HepG2 (cell line): ENCODE results near the gene MST1R. TPM values are rescaled to one million over a fixed set of nuclear protein-coding genes. Genes with fewer than 3 reads are reported as not detected.

Experiments
- ATF2 ChIP-seq: sonication (generic); formaldehyde crosslinking; IDR thresholded peaks from 2 replicates; pipeline ENCODE4 v1.4.0; 2020; ENCODE audit warnings: missing genetic modification reagents
- ATM ChIP-seq: fragments of 450-650 bp; IDR thresholded peaks from 2 replicates; pipeline ENCODE4 v1.7.1; 2017; ENCODE audit warnings: mild to moderate bottlenecking, borderline replicate concordance
- ELF4 ChIP-seq: sonication (generic); formaldehyde crosslinking; IDR thresholded peaks from 2 replicates; pipeline ENCODE4 v1.5.0; 2020; ENCODE audit warnings: missing genetic modification reagents, mild to moderate bottlenecking, moderate library complexity, borderline replicate concordance
- FOXA3 ChIP-seq: IDR thresholded peaks from 2 replicates; pipeline ENCODE4 v1.6.1; 2016; ENCODE audit warnings: missing genetic modification reagents, missing compliant biosample characterization
- FOXP1 ChIP-seq, 2 experiments: fragments of 450-650 bp in 1 of 2; IDR thresholded peaks; 2 replicates each; pipeline ENCODE4 v1.6.1; 2017 to 2018; ENCODE audit warnings: antibody characterized with exemption in 1 of 2
- GPN1 ChIP-seq: sonication (generic); formaldehyde crosslinking; IDR thresholded peaks from 2 replicates; pipeline ENCODE4 v1.5.1; 2020; ENCODE audit warnings: missing genetic modification reagents, borderline replicate concordance
- HMG20A ChIP-seq: IDR thresholded peaks from 2 replicates; pipeline ENCODE4 v1.6.1; 2016; ENCODE audit warnings: borderline replicate concordance
- MTERF4 ChIP-seq: sonication (generic); formaldehyde crosslinking; IDR thresholded peaks from 2 replicates; pipeline ENCODE4 v1.8.0; 2023; ENCODE audit warnings: mild to moderate bottlenecking, missing genetic modification reagents
- NONO ChIP-seq, 2 experiments: fragments of 450-650 bp in 1 of 2; sonication (generic) in 1 of 2; formaldehyde crosslinking in 1 of 2; IDR thresholded peaks in 1 of 2; conservative IDR thresholded peaks in 1 of 2; 2 replicates each; pipeline versions ENCODE4 v1.6.1 to v1.8.0; 2017 to 2022; ENCODE audit warnings: mild to moderate bottlenecking in 1 of 2, missing genetic modification reagents in 1 of 2, moderate library complexity in 1 of 2
- SIN3A ChIP-seq: IDR thresholded peaks from 2 replicates; pipeline ENCODE4 v1.6.1; 2011; ENCODE audit warnings: low read depth, mild to moderate bottlenecking, control low read depth, low read length, borderline replicate concordance
- TBX2 ChIP-seq: sonication (generic); formaldehyde crosslinking; IDR thresholded peaks from 2 replicates; pipeline ENCODE4 v1.5.0; 2020; ENCODE audit warnings: missing genetic modification reagents, mild to moderate bottlenecking, borderline replicate concordance
- TEAD3 ChIP-seq: optimal IDR thresholded peaks from 2 replicates; pipeline ENCODE3; 2016; ENCODE audit warnings: borderline replicate concordance
- ZC3H4 ChIP-seq: sonication (generic); formaldehyde crosslinking; IDR thresholded peaks from 2 replicates; pipeline ENCODE4 v1.4.0; 2020; ENCODE audit warnings: missing genetic modification reagents, borderline replicate concordance
- ZIK1 ChIP-seq: sonication (generic); formaldehyde crosslinking; IDR thresholded peaks from 2 replicates; pipeline ENCODE4 v1.5.0; 2020; ENCODE audit warnings: mild to moderate bottlenecking, low read depth, missing genetic modification reagents, borderline replicate concordance
- ZNF441 ChIP-seq: sonication (generic); formaldehyde crosslinking; IDR thresholded peaks from 2 replicates; pipeline ENCODE4 v1.7.0; 2021; ENCODE audit warnings: missing genetic modification reagents, borderline replicate concordance
- ZNF484 ChIP-seq: sonication (generic); formaldehyde crosslinking; IDR thresholded peaks from 2 replicates; pipeline ENCODE4 v1.5.1; 2020; ENCODE audit warnings: mild to moderate bottlenecking, low read depth, missing genetic modification reagents, borderline replicate concordance
- ZNF512B ChIP-seq: sonication (generic); formaldehyde crosslinking; IDR thresholded peaks from 2 replicates; pipeline ENCODE4 v1.5.1; 2020; ENCODE audit warnings: missing genetic modification reagents, mild to moderate bottlenecking, borderline replicate concordance
- ZNF777 ChIP-seq: sonication (generic); formaldehyde crosslinking; IDR thresholded peaks from 2 replicates; pipeline ENCODE4 v1.4.0; 2020; ENCODE audit warnings: missing genetic modification reagents
- ZNF891 ChIP-seq: sonication (generic); formaldehyde crosslinking; IDR thresholded peaks from 2 replicates; pipeline ENCODE4 v1.5.0; 2020; ENCODE audit warnings: mild to moderate bottlenecking, missing genetic modification reagents
- ZXDC ChIP-seq: sonication (generic); formaldehyde crosslinking; IDR thresholded peaks from 2 replicates; pipeline ENCODE4 v1.5.0; 2020; ENCODE audit warnings: mild to moderate bottlenecking, missing genetic modification reagents
- polyA plus RNA-seq, 8 experiments: library from polyadenylated mRNA; depleted of rRNA in 3 of 8; stranded (reverse) in 7 of 8; unstranded in 1 of 8; fragments of >200 nt; fragmentation: Illumina TruSeq in 4 of 8; extraction: Trizol in 4 of 8; gene quantifications; 2 replicates each; pipeline versions ENCODE4 v1.2.1 to v1.2.3, GENCODE V29; 2011 to 2016; ENCODE audit warnings: low read depth in 4 of 8, missing spikeins in 1 of 8, mixed read lengths in 1 of 8; ENCODE audit not compliant: insufficient read depth in 1 of 8
- total RNA-seq, 5 experiments: library from RNA; depleted of rRNA; stranded (reverse); fragments of >200 nt; fragmentation: Illumina TruSeq; extraction: Trizol; gene quantifications; 2 replicates each; pipeline ENCODE4 v1.2.3, GENCODE V29; 2016; ENCODE audit warnings: low read depth in 1 of 5

Gene MST1R
- total and polyA plus RNA-seq, 2 of the 13 experiments (the other 11 are each of a cell fraction or from before 2014, with no cell fraction given): 0.11 to 0.77 TPM

- TF ChIP-seq ATF2 (CRISPR knock-in tag) (peak; percentile 78), TEAD3 (peak; percentile 40), FOXA3 (CRISPR knock-in tag) (peak; percentile 51), NONO (IDR thresholded peaks at IDR 0.05) (no peak), NONO (CRISPR knock-in tag; conservative IDR thresholded peaks at IDR 0.05) (peak; percentile 92), SIN3A (peak; percentile 96), GPN1 (CRISPR knock-in tag) (peak; percentile 28; the same call in 1 of the 2 replicates), HMG20A (no peak), ZNF484 (CRISPR knock-in tag) (0 out of 2 replicates have a peak, but pooled peaks have one; percentile 5), ZNF891 (CRISPR knock-in tag) (peak; percentile 11; the same call in 1 of the 2 replicates), ZNF512B (CRISPR knock-in tag) (no peak), MTERF4 (CRISPR knock-in tag) (peak; percentile 22; the same call in 1 of the 2 replicates), TBX2 (CRISPR knock-in tag) (peak; percentile 81), ZC3H4 (CRISPR knock-in tag) (no peak), ZNF777 (peak; percentile 73; the same call in 1 of the 2 replicates), ZNF441 (CRISPR knock-in tag) (peak; percentile 21; the same call in 1 of the 2 replicates), ZIK1 (CRISPR knock-in tag) (peak; percentile 60), ATM (no peak), ELF4 (no peak; the same call in 1 of the 2 replicates), ZXDC (CRISPR knock-in tag) (0 out of 2 replicates have a peak, but pooled peaks have one; percentile 59), FOXP1 (IDR thresholded peaks at IDR 0.05) (no peak), FOXP1 (CRISPR knock-in tag; IDR thresholded peaks at IDR 0.05) (no peak)
Observed at GRCh38 chr3:49939858-49940666, 36.4 kb upstream of the MST1R start, which contains the start of gene RBM6 (continued).
